Natural killer cell (primary cell): ENCODE data around the gene KAT6B. TPM values are rescaled to one million over a fixed set of nuclear protein-coding genes. Genes with fewer than 3 reads are reported as not detected.

Source experiments
- ATAC-seq, 3 donors: fragments of 150-1000 bp in 2 of 3; fragments of 200-7000 bp in 1 of 3; cut with Tn5 transposase; 1 replicate in 1 of 3; 2 replicates in 2 of 3; pipeline ENCODE4 v1.10.0; 2021; ENCODE audit warnings: mild to moderate bottlenecking in 2 of 3, moderate library complexity in 2 of 3
- DNase-seq, 2 donors: peaks; one replicate each; pipeline versions ENCODE4 v3.0.0 to v3.0.0-alpha.2; 2013 to 2021; ENCODE audit warnings: mixed read lengths in 1 of 2
- H3K27ac ChIP-seq: one replicate; pipeline ENCODE4 v1.5.1; 2013; ENCODE audit warnings: mild to moderate bottlenecking, low read length
- H3K27me3 ChIP-seq: one replicate; pipeline ENCODE4 v1.6.1; 2013; ENCODE audit warnings: low read length; ENCODE audit not compliant: control insufficient read depth, insufficient read depth
- H3K36me3 ChIP-seq: one replicate; pipeline ENCODE4 v1.6.1; 2013; ENCODE audit warnings: low read length; ENCODE audit not compliant: control insufficient read depth, insufficient read depth
- H3K4me1 ChIP-seq: one replicate; pipeline ENCODE4 v1.6.1; 2013; ENCODE audit warnings: low read length; ENCODE audit not compliant: control insufficient read depth, insufficient read depth
- H3K4me3 ChIP-seq: one replicate; pipeline ENCODE4 v1.5.1; 2013; ENCODE audit warnings: low read length
- H3K9me3 ChIP-seq: one replicate; pipeline ENCODE4 v1.6.1; 2013; ENCODE audit warnings: low read length; ENCODE audit not compliant: control insufficient read depth, insufficient read depth
- H3K27ac Mint-ChIP-seq, 2 donors: one replicate each; pipeline ENCODE4 v1.8.0; 2022; ENCODE audit warnings: mild to moderate bottlenecking in 2 of 2, mixed read lengths in 2 of 2, moderate library complexity in 1 of 2
- H3K27me3 Mint-ChIP-seq, 2 donors: one replicate each; pipeline ENCODE4 v1.8.0; 2022; ENCODE audit warnings: low read depth in 2 of 2, mixed read lengths in 2 of 2
- H3K36me3 Mint-ChIP-seq: one replicate; pipeline ENCODE4 v1.8.0; 2022; ENCODE audit warnings: mixed read lengths
- H3K4me1 Mint-ChIP-seq, 2 donors: one replicate each; pipeline ENCODE4 v1.8.0; 2022; ENCODE audit warnings: mixed read lengths in 2 of 2
- H3K4me3 Mint-ChIP-seq: one replicate; pipeline ENCODE4 v1.8.0; 2022; ENCODE audit warnings: mild to moderate bottlenecking, moderate library complexity, mixed read lengths
- H3K9me3 Mint-ChIP-seq, 2 donors: one replicate each; pipeline ENCODE4 v1.8.0; 2022; ENCODE audit warnings: mixed read lengths in 2 of 2
- CTCF ChIP-seq: fragments of 200-600 bp; IDR thresholded peaks from one replicate; pipeline ENCODE4 v1.8.0; 2022; ENCODE audit warnings: antibody characterized with exemption
- WGBS: methylation state at CpG from one replicate; pipeline ENCODE4 v1.1.7; 2013; ENCODE audit warnings: missing lambda C conversion rate; ENCODE audit not compliant: insufficient coverage; 5-methylcytosine and 5-hydroxymethylcytosine counted together
- intact Hi-C: fragments of 100-400 bp; cut with micrococcal nuclease; formaldehyde crosslinking; loops from one replicate; pipeline ENCODE4 v1.14.2; 2022
- total RNA-seq, 4 donors: library from RNA; stranded (reverse); fragments of 120-200 nt in 1 of 4; gene quantifications; one replicate each; pipeline versions ENCODE4 v1.2.3 to v1.2.4, GENCODE V29; 2013 to 2022

Gene KAT6B
- total RNA-seq, 3 donors from 2014 or later (not counting 1 experiment from before 2014, with no cell fraction given): 117 to 133 (median 121) TPM

- Histone ChIP-seq H3K4me3 (no peak overlapping the region), H3K4me1 (no peaks in the 10 kb centered on the region), H3K27me3 (no peaks in the 10 kb centered on the region), H3K36me3 (no peaks in the 10 kb centered on the region), H3K9me3 (no peaks in the 10 kb centered on the region), H3K27ac (no peak overlapping the region)
- DNase-seq (no peak), ATAC-seq (no peak)
- no peak overlapping the region for H3K4me3 Mint-ChIP-seq
- peaks cover 17 to 22% of the 10 kb centered on the region in 2 donors for H3K4me1 Mint-ChIP-seq
- no peak overlapping the region for H3K27ac Mint-ChIP-seq
- no peaks in the 10 kb centered on the region for H3K36me3 Mint-ChIP-seq
- no peaks in the 10 kb centered on the region for H3K9me3 Mint-ChIP-seq
- TF ChIP-seq CTCF: no peak
- H3K27me3 Mint-ChIP-seq: no peaks in the 10 kb centered on the region
- 93% methylated on average over 7 of the region's 7 CpGs for WGBS
- intact Hi-C loops: no loop called here
Observed at GRCh38 chr10:75038335-75038734, 211.9 kb downstream of the KAT6B start.

GRCh38 chr10:75040576-75040975 is 214.2 kb downstream of the KAT6B start:
- no peak overlapping the region for H3K4me3 ChIP-seq
- WGBS: 94% methylated on average over 9 of the region's 9 CpGs
- TF ChIP-seq CTCF: no peak
- intact Hi-C loops: no loop called here
- DNase-seq (no peak), ATAC-seq (no peak)
- H3K27ac ChIP-seq: no peak overlapping the region
- peaks cover 7% of the 10 kb centered on the region for H3K4me1 ChIP-seq
- H3K36me3 ChIP-seq: no peaks in the 10 kb centered on the region
- H3K27me3 ChIP-seq: no peaks in the 10 kb centered on the region
- H3K9me3 ChIP-seq: no peaks in the 10 kb centered on the region
- Mint-ChIP-seq H3K4me3 (no peak overlapping the region), H3K9me3 (no peaks in the 10 kb centered on the region), H3K27ac (no peak overlapping the region), H3K36me3 (no peaks in the 10 kb centered on the region), H3K27me3 (no peaks in the 10 kb centered on the region), H3K4me1 (peaks cover 7 to 17% of the 10 kb centered on the region in 2 donors)

GRCh38 chr10:75042292-75042974 is 216.0 kb downstream of the KAT6B start:
- Mint-ChIP-seq H3K27me3 (no peaks in the 10 kb centered on the region), H3K4me1 (peaks cover 7 to 10% of the 10 kb centered on the region in 2 donors), H3K9me3 (no peaks in the 10 kb centered on the region), H3K36me3 (no peaks in the 10 kb centered on the region), H3K4me3 (no peak overlapping the region), H3K27ac (no peak overlapping the region)
- 100% methylated on average over 1 of the region's 1 CpG for WGBS
- H3K36me3 ChIP-seq: no peaks in the 10 kb centered on the region
- no peak for TF ChIP-seq CTCF
- no peaks in the 10 kb centered on the region for H3K27me3 ChIP-seq
- H3K4me3 ChIP-seq: no peak overlapping the region
- H3K27ac ChIP-seq: no peak overlapping the region
- DNase-seq (no peak), ATAC-seq (no peak)
- H3K4me1 ChIP-seq: peaks cover 7% of the 10 kb centered on the region
- intact Hi-C loops: no loop called here
- H3K9me3 ChIP-seq: no peaks in the 10 kb centered on the region
